AG04449 (cell line): ENCODE data around the gene MBOAT1.

Experiments
- CTCF ChIA-PET: fragments of 350-600 bp; formaldehyde crosslinking; extraction: SDS; loops from one replicate; lab custom pipeline; 2021; ENCODE audit warnings: antibody characterized with exemption; lab: Yijun Ruan, JAX
- POLR2A ChIA-PET: fragments of 400-600, 350-600 bp; formaldehyde crosslinking; extraction: SDS; loops from one replicate; lab custom pipeline; 2020; ENCODE audit warnings: antibody characterized with exemption, inconsistent platforms; lab: Yijun Ruan, JAX
- DNase-seq: peaks from one replicate; pipeline ENCODE4 v3.0.0-alpha.2; 2010; ENCODE audit warnings: low read depth, low spot score
- H3K4me3 ChIP-seq: 2 replicates; pipeline ENCODE4 v1.5.1; 2011; ENCODE audit warnings: low read depth, mild to moderate bottlenecking, control low read depth, low read length
- TF ChIP-seq, protein P1 (sequence below): IDR thresholded peaks from one replicate; pipeline ENCODE4 v1.5.1; 2011; ENCODE audit warnings: mild to moderate bottlenecking, moderate library complexity, low read length, control low read depth, inconsistent platforms; ENCODE audit not compliant: insufficient read depth; ENCODE audit errors: missing control alignments

The MBOAT1 gene

DNA sequence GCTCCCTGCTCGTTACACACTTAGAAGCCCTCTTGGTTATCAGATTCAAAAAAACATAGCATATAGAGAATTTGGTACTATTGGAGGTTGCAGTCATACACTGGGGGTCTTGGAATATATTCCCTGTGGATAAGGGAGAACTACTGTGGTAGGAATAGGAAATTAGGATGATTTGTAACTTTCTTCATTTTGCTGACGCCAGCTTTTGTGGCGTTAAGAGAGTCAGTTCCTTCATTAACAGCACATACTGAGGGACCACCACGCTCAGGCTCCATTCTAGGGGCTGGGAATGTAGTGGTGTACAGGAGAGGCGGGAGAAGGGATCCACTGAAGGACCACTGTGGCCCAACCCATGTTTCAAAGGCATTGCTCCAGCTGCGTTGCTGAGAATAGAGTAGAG is 140.3 kb downstream of the MBOAT1 start:
- CTCF ChIA-PET = no interaction called here
- no peak overlapping the region for H3K4me3 ChIP-seq
- POLR2A ChIA-PET = no interaction called here
- DNase-seq = no peak
- TF ChIP-seq, protein P1, sequence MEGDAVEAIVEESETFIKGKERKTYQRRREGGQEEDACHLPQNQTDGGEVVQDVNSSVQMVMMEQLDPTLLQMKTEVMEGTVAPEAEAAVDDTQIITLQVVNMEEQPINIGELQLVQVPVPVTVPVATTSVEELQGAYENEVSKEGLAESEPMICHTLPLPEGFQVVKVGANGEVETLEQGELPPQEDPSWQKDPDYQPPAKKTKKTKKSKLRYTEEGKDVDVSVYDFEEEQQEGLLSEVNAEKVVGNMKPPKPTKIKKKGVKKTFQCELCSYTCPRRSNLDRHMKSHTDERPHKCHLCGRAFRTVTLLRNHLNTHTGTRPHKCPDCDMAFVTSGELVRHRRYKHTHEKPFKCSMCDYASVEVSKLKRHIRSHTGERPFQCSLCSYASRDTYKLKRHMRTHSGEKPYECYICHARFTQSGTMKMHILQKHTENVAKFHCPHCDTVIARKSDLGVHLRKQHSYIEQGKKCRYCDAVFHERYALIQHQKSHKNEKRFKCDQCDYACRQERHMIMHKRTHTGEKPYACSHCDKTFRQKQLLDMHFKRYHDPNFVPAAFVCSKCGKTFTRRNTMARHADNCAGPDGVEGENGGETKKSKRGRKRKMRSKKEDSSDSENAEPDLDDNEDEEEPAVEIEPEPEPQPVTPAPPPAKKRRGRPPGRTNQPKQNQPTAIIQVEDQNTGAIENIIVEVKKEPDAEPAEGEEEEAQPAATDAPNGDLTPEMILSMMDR = no peak

DNA sequence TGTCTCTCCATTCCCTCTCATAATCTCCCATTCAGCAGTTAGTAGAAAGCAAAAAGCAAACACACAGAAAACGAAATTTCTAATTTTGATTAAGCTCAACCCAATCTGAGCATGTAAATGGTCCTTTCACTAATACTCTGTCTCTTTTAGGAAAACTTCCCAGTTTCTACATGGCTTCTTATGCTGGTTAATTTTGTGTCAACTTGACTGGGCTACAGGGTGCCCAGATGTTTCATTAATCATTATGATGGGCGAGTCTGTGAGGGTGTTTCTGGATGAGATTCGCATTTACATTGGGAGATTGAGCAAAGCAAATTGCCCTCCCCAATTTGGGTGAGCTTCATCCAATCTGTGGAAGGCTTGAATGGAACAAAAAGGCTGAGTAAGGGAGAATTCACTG is 142.2 kb downstream of the MBOAT1 start:
- TF ChIP-seq, protein P1 = no peak
- POLR2A ChIA-PET = interaction anchor here (0.6 kb wide), 1 partner anchor 171 kb away, joined by 3 read pairs; no protein-coding TSS in a partner anchor
- CTCF ChIA-PET = interaction anchor here (1.2 kb wide), 1 partner anchor 21 kb away, joined by 4 read pairs; no protein-coding TSS in a partner anchor
- no peak overlapping the region for H3K4me3 ChIP-seq
- no peak for DNase-seq

DNA sequence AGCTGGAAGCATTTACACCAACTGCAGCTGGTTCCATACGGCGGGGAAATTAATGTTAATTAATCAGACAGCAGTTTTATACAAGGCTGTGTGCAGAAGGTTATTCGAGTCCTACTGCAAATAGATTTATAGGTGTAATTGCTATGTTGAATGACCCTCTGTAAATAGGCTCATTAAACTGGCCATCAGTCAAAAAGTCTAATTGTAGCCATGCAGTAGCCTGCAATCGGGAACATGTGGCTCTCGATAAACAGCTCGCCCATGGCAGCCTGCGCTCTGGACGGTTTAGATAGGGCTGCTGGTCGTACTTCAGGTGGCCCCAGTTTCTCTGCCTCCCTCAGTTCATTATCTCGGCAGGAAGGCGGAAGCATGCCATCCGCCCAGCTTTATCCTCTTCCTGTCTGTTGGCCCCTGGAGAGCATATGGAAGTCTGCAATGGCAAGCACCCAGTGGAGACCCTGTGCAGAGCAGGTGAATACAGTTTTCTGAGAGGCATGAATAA is 143.2 kb downstream of the MBOAT1 start:
- TF ChIP-seq, protein P1 = no peak
- ChIA-PET POLR2A (no interaction called here), CTCF (interaction anchor here (1.3 kb wide), 1 partner anchor 13 kb away, joined by 3 read pairs; no protein-coding TSS in a partner anchor)
- H3K4me3 ChIP-seq = no peak overlapping the region
- no peak for DNase-seq

DNA sequence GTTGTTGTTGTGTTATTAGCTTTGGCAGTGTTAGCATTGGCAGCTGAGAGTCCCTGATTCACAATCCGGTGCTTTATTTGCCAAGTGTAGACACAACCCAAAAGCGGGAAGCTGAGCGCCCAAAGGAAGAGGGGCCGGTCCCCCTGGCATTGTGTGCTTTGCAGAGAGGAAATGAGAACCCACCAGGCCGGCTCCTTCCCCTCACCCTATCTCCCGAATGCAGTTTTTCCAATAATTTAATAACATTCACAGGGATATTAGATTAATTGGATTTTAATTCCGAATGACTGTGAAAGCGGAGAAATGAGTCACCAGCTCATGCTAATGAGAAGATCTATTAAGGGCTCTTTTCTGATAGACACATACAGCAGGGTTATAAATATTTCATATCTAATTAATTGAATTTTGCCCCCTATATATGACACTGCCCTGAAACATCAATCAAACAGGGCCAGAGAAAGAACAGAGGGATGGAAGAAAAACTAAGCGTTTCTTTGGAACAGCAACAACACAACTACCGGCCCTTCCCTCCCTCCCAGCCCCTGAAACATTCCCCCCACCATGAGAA is 143.8 kb downstream of the MBOAT1 start:
- CTCF ChIA-PET = interaction anchor here (1.3 kb wide), 1 partner anchor 13 kb away, joined by 3 read pairs; no protein-coding TSS in a partner anchor
- TF ChIP-seq, protein P1 = no peak
- H3K4me3 ChIP-seq = no peak overlapping the region
- DNase-seq = no peak
- POLR2A ChIA-PET = no interaction called here

DNA sequence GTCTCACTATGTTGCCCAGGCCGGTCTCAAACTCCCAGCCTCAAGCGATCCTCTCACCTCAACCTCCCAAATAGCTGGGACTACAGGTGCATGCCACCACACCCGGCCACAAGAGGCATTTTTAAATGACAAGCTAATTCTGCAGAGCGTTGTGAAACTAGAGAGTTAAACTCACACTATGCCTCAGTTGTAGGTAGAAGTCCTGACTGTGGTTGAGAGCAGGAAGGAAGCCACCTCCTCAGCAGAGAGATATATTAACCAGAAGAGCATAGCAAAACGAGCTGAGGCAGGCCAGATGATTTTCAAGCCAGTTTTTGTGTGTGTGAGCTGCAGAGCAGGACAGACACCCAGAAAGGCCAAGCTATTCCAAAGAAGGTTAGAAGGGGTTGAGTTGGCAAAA is 150.3 kb downstream of the MBOAT1 start:
- H3K4me3 ChIP-seq = no peak overlapping the region
- DNase-seq = no peak
- TF ChIP-seq, protein P1 = no peak
- CTCF ChIA-PET = interaction anchor here (1.4 to 2.1 kb wide), 3 partner anchors 64 to 1534 kb away, joined by 3 to 6 read pairs (median 4); no protein-coding TSS in a partner anchor
- POLR2A ChIA-PET = no interaction called here

DNA sequence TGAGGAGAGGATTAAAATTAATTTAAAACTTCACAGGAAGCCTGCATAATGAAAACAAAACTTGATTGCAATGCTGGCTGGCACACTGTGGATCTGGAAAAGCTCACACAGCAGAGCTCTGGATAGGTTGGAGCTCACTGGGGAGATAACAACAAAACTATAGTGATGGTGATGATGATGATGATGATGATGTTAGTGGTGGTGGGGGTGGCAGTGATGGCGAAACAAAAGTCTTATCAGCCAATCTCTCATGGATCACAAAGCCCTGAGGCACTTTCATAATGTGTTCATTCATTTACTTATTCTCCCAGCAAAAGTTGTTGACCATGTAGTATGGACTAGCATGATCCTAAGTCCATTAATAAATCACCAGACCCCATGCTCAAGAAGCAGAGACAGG is 152.0 kb downstream of the MBOAT1 start:
- TF ChIP-seq, protein P1 = no peak

More for the DNA sequence above, 152.0 kb downstream of the MBOAT1 start:
- POLR2A ChIA-PET = no interaction called here
- DNase-seq = no peak
- CTCF ChIA-PET = interaction anchor here (1.4 kb wide), 1 partner anchor 1310 kb away, joined by 3 read pairs; no protein-coding TSS in a partner anchor
- no peak overlapping the region for H3K4me3 ChIP-seq
